Ammon's horn (tissue), 1 donor: ENCODE data around the gene BMP2K.
"Not testable (repeated sequence)": the region's sequence is repeated elsewhere in the genome, so short reads cannot be mapped to it uniquely, and the experiment has no call there.

Source experiments
- DNase-seq: peaks from one replicate; pipeline ENCODE4 v3.0.0-alpha.2; 2016; ENCODE audit warnings: low spot score

Gene BMP2K

DNA sequence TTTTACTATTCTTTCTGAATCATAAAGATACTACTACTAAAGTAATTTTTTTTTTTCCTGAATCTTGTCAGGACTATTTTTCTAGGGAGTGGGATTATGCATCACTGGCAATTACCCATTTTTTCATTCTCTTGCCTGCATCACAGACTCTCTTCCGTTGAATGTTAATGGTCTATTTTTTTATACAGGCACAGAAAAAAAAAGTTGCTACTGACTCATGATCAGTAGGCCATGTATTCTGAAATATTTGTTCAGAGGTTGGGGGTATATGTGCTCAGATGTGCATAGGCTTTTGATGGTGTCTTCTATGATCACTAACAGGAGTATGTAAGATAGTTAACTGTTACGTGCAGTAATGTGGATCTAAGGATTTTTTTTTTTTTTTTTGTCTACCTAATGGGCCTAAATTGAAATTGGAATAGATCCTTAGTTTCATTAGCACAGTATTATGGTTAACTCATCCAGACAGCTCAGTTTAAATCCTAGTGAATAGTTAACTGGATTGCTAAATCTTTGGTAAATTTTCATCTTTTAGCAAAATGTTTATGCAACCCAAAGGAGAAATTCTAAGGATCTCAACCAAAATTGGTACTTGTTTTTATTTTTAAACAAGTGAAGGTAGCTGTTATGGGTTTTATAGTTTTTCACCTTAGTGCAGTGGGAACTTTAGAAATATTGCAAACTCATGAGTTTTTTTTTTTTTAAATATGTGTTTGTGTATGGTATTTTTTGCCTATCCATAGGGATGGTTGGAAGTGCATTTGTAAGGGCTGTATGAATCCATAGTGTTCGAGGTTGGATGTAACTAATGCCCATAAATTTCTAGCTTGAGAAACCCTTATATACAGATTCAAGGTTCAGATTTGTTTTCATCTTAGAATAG is 12.1 kb downstream of the BMP2K start:
- no peak for DNase-seq

DNA sequence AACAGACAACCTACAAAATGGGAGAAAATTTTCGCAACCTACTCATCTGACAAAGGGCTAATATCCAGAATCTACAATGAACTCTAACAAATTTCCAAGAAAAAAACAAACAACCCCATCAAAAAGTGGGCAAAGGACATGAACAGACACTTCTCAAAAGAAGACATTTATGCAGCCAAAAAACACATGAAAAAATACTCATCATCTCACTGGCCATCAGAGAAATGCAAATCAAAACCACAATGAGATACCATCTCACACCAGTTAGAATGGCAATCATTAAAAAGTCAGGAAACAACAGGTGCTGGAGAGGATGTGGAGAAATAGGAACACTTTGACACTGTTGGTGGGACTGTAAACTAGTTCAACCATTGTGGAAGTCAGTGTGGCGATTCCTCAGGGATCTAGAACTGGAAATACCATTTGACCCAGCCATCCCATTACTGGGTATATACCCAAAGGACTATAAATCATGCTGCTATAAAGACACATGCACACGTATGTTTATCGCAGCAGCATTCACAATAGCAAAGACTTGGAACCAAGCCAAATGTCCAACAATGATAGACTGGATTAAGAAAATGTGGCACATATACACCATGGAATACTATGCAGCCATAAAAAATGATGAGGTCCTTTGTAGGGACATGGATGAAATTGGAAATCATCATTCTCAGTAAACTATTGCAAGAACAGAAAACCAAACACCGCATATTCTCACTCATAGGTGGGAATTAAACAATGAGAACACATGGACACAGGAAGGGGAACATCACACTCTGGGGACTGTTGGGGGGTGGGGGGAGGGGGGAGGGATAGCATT is 19.7 kb downstream of the BMP2K start:
- not testable (repeated sequence) for DNase-seq

DNA sequence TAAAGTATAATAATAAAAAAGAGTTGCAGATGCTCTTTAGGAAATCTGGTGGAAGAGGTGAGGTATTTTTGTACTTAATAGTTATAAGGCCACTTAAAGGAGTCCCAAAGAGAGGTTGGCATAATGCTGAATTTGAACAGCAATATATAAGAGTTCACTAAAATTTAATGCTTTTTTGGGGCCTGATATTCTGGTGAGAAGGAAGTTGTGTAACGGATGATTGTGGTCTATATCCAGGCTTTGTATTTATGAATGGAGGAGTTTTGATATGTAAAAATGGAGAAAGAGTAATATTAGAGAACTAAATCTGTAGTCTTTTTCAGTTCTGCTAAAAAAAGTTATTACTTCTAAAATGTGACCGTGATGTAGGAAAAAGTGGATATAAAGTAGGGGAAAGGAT is 20.4 kb downstream of the BMP2K start:
- DNase-seq = no peak

DNA sequence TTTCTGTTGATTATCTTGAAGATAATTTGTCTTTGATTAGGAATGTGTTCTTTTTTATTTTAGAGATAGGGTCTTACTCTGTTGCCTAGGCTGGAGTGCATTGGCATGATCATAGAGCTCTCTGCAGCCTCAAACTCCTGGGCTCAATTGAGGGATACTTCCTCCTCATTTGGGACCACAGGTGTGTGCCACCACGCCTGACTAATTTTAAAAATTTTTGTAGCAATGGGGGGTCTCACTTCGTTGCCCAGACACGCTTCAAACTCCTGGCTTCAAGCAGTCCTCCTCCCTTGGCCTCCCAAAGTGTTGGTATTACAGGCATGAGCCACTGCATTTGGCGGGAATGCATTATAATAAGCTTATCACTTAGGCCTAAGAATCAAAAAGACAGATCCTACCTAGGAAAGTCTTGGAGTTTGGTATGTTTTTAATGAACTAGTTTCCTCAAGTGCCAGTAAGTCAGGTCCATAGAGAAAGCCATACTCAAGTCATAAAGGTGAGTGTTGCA is 21.7 kb downstream of the BMP2K start:
- no peak for DNase-seq

DNA sequence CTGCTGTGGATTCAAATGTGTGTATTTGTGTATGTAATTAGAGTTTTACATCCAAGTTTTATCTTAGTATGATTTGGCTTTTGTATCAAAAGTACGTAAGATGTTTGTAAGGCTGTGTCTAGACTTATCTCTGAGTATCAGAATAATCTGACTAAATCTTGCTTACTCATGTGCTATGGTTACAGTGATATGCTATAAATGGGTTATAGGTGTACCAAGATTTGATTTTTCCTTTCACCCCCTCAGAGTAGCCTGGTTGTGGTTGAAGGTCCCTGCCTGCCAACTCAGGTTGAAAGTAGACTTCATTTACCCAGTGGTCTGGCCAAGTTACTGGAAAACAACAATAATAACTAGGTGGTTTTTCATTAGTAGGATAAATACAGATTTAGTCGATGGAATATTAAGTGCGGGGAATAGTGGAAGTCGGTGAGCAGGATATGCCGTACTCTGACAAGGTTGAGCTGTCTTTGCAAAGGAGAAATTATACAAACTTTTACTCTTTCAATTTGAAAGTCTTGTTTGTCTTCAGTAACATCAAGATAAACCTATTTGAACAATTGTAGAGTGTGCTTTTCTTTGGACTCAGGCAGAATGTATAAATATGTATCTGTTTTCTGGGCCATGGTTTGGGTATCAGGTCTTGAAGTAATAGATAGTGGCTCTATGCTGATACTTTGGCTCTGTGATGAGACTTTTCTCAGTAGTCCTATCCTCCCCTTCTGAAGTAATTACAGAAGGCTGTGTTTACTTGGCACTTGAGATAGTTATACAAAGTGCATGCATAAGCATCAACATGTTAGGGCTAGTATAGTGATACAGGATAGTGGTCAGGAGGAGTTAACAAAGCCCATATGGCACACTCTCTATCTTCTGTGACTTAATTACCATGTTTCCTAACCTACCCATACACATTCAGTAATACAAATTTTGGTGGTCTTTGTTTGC is 23.7 kb downstream of the BMP2K start:
- no peak for DNase-seq

DNA sequence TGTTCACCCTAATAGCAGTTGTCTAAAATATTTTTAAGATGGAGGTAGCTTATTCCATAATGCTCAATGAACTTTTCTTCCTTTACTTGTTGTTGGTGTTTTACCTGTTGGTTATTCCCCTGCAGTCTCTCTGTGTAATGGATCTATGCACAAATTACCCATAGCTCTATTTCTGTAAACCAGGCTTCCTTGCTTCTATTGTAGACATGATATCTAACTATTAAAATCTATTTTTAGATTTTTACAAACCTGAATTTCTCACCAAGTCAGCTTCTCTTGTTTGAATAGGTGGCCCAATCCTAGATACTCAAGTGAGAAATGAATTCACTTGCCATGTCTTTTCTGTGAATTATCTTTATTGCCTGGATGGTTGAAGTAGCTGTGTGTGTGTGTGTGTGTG is 24.8 kb downstream of the BMP2K start:
- no peak for DNase-seq

DNA sequence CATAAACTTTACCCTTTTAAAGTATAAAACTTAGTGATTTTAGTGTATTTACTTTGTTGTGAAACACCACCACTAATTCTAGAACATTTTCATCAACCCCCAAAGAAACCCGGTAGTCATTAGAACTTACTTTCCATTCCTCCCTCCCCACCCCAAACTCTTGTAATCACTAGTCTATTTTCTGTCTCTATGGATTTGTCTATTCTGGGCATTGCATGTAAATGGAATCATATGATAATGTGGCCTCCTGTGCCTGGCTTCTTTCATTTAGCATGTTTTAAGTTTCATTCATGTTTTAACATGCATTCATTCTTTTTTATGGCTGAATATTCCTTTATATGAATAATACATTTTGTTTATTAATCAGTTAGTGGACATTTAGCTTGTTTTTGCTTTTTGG is 27.8 kb downstream of the BMP2K start:
- DNase-seq = no peak

DNA sequence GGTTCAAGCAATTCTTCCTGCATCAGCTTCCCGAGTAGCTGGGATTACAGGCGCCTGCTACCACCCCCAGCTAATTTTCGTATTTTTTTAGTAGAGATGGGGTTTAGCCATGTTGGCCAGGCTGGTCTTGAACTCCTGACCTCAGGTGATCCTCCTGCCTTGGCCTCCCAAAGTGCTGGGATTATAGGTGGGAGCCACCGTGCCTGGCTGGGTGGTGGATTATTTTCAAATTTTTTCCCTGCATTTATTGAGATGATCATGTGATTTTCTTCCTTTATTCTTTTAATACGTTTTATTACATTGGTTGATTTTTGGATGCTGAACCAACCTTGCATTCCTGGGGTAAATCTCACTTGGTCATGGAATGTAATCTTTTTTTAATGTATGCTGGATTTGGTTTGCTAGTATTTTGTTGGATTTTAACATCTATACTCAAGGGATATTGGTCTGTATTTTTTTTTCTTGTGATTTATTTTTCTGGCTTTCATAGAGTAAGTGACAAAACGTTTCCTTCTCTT is 30.9 kb downstream of the BMP2K start:
- no peak for DNase-seq

DNA sequence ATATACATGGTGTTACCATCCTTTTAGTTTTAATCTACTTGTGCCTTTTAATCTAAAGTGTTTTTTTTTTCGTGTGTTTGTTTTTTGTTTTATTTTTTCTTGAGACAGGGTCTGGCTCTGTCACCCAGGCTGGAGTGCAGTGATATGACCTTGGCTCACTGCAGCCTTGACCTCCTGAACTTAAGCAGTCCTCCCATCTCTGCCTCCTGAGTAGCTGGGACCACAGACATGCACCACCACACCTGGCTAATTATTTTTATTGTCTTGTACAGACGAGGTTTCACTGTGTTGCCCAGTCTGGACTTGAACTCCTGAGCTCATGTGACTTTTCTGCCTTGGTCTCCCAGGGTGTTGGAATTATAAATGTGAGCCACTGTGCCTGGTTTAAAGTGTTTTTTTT is 33.1 kb downstream of the BMP2K start:
- DNase-seq = no peak

DNA sequence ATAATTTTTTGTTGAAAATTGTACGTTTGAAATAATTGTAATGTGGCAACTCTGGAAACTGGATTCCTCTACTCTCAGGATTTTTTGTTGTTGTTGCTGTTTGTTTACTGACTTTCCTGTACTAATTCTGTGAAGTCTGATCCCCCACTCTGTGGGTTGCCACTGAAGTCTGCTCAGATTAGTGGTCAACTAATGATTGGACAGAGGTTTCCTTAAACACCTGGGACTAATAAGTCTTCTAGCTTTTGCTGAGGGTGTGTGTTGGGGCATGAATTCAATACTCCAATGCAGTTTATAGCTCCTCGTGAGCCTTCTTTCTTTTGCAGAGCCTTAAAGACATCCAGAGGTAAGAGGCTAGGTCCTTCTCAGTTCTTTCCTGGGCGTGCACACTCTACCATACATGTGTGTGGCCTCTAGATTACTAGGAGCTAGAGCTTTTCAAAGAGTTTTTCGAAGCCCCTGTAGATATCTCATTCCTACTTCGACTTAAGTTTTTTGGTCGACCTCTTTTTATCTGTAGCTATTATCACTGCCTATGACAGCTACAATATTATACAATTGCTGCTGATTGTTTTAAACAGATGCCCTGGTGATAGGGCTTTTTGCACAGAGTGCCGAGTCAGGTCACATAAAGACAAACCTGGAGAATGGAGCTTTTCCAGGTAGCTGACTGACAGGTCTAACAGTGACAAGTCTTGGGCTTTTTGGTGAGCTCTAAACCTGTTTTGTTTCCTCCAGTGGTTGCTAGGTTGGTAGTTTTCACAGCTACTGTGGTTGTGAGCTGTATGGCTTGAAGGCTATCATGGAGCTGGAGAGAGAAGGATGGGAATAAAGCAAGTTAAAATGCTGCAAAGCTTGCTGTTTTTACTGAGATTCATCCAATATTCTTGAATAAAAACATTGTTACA is 34.0 kb downstream of the BMP2K start:
- DNase-seq = no peak

DNA sequence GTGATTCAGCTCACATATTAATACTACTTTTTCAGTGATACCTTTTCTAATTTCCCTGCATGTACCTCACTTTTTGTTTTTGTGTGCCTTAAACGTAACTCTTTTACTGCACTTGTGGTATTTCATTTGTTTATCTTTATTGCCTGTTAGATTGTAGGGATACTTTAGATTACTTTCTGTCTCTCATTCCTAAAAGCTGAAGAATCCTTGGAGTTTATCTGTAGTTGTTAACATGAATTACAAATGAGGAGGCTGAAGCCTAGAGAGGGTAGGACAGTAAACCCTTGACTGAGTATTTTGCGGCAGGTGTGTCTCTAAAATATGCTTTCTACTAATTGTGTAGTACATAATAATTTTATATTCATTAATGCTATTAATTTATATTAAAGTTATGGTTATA is 34.9 kb downstream of the BMP2K start:
- DNase-seq = no peak

DNA sequence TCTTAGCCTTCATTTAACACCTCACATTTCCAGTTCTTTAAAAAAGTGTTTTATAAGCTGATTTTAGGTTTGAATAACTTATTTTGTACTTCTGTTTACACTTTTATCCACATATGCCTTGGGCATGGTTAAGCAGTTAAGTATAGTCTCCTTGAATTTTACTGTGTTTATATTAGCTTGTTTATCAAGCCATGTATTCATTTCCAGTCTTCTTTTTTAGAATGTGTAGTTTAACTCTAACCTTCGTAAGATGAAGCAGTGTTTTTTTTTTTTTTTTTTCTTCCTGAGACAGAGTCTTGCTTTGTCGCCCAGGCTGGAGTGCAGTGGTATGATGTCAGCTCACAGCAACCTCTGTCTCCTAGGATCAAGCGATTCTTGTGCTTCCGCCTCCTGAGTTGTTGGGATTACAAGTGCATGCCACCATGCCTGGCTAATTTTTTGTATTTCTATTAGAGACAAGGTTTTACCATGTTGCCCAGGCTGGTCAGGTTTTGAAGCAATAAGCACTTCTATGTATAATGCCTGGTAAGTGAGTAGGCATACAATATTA is 42.5 kb downstream of the BMP2K start:
- no peak for DNase-seq

DNA sequence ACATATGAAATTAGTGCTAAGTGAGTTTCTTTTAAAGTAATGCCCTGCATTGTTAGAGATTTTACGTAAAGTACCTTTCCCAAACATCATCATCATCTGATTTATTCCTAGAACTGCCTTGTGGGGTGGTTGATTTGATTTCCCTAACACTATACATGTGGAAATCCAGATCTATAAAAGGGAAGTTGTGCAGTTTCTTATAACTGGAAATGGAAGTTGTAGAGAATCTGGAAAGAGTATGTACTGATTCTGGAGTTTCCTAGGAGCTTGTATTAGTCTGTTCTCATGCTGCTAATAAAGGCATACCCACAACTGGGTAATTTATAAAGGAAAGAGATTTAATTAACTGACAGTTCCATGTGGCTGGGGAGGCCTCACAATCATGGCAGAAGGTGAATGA is 47.9 kb downstream of the BMP2K start:
- DNase-seq = no peak

DNA sequence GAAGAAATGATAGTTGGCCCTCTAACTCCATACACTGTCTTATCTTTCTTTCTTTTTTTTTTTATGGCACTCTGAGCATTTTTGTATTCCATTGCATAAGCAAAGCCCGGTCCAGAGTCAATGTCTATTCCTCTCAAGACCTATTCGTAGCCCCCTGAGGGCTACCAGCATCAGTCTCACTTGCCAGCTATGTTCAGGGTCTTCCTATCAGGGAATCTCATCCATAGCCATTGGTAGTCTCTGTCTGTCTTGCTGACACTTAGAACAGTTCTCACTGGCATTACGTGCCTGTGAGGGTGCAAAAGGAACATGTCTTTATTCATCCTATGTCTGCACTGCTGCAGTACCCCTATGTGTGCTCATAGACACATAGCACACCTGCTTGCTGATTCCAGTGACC is 51.0 kb downstream of the BMP2K start:
- DNase-seq = no peak

DNA sequence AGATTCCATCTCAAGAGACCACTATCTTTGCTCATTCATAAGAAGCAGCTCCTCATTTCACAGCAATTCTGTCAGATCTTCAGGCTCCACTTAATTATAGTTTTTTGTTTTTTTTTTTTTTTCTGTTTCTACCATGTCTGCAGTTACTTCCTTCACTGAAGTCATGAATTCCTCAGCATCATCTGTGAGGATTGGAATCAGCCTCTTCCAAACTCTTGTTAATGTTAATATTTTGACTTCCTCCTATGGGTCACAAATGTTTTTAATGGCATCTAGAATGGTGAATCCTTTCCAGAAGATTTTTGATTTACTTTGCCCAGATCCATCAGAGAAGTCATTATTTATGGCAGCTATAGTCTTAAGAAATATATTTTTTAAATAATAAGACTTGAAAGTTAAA is 53.1 kb downstream of the BMP2K start:
- DNase-seq = no peak

DNA sequence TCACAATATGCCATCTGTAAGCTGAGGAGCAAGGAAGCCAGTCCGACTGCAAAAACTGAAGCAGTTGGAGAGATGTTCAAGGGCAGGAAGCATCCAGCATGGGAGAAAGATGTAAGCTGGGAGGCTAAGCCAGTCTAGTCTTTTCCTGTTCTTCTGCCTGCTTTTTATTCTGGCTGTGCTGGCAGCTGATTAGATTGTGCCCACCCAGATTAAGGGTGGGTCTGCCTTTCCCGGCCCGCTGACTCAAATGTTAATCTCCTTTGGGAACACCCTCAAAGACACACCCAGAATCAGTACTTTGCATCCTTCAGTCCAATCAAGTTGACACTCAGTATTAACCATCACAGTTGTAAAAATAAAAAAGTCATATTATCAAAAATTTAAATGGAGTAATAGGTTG is 63.5 kb downstream of the BMP2K start:
- DNase-seq = not testable (repeated sequence)

DNA sequence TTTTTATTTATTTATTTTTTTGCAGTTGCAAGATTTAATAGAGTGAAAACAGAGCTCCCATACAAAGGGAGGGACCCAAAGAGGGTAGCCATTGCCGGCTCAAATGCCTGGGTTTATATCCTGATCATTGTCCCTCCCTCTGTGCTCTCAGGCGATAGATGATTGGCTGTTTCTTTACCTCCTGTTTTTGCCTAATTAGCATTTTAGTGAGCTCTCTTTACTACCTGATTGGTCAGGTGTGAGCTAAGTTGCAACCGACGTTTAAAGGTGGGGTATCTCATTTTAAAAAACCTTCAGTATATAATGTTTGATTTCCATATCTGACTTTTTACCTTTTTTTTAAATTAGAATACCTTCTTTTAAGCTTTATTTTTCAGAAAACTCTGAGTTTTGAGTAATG is 64.1 kb downstream of the BMP2K start:
- not testable (repeated sequence) for DNase-seq

DNA sequence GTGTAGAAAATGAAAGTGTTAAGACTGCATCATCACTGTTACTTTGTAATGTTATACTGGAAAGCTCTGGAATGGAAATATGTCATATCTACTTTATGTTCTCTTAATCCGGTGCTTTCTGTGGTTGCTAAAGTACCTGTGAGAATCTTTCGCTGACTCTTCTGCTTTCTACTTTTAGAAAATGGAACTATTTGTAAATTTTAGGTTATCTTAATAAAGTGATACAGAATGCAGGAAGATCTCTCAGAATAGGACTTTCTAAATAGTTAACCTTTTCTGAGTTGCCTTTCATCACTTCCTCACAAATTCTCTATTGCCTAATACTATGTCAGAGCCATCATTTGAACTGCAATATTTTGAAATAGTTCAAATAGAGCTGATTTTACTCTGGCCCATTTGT is 69.3 kb downstream of the BMP2K start:
- DNase-seq = no peak

DNA sequence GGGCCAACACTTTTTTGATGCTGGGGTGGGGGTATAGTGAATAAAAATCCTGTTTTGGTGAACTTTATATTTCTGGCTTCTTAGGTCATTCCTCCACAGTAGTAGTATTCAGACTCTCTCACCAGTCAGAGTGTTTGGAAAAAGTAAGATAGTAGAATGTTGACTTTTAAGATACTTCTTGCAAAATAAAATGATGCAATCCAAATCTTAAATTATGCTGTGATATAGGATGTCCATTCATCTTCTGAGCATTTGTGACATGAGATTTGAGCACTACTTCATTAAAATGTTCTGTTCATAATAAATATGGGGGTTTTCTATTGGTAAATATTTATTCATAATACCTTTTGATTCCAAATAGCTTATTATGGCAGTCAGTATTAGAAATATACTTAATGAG is 70.1 kb downstream of the BMP2K start:
- DNase-seq = no peak

DNA sequence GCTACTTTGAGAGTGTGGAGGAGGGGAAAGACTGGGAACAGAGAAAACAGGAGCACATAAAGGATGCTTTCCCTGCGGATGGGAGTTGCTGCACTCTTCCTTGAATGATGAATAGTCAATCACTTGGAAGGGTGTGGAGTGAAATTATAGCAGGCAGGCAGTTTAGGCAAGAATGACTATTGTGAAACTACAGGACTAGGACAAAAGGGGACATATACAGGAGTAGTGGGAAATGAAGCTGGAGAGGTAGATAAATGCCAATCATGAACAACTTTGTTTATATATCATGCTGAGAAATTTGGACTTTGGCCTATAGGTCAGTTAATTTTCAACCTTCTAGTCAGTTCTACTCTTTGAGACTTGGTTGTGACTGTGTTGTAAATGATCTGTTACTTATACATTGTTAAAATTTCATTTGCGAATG is 86.2 kb downstream of the BMP2K start:
- no peak for DNase-seq
